ENCODE results near the gene OR6A2.
A peak's percentile ranks its signal among the peaks of the same experiment; 100 is the strongest.

Gene OR6A2

GRCh38 chr11:6790546-6790945 lies 8.9 kb downstream of the OR6A2 start:
- ATAC-seq (no peak), DNase-seq (ENCODE audit: low spot score in 2 of 2) (no peak)
- no peaks in the 10 kb centered on the region for H3K9me3 Mint-ChIP-seq
- no peaks in the 10 kb centered on the region for H3K4me1 Mint-ChIP-seq
- H3K4me3 Mint-ChIP-seq = no peak overlapping the region
- H3K36me3 Mint-ChIP-seq = no peaks in the 10 kb centered on the region
- H3K27ac Mint-ChIP-seq = no peak overlapping the region

- DNase-seq (ENCODE audit: low spot score in 2 of 2) = no peak
- Mint-ChIP-seq H3K4me3 (no peak within 1 kb of the TSS), H3K36me3 (no peaks in the 10 kb centered on the region), H3K27ac (no peak within 1 kb of the TSS), H3K4me1 (no peaks in the 10 kb centered on the region), H3K9me3 (no peaks in the 10 kb centered on the region)
- no peak for ATAC-seq
These were observed 16.8 kb downstream of the OR6A2 start, which contains the start of gene OR2AG1 for GRCh38 chr11:6782720-6783119. Gene OR2AG1 (plus strand): TSS chr11:6783020. CDS start chr11:6785038, 2,018 bp downstream.

- Mint-ChIP-seq H3K36me3 (no peaks in the 10 kb centered on the region), H3K4me3 (no peak overlapping the region), H3K9me3 (no peaks in the 10 kb centered on the region), H3K27ac (no peak overlapping the region), H3K4me1 (no peaks in the 10 kb centered on the region)
- DNase-seq (ENCODE audit: low spot score in 2 of 2) (no peak), ATAC-seq (no peak)
These were observed 18.7 kb downstream of the OR6A2 start for GRCh38 chr11:6780829-6781228.

DNA sequence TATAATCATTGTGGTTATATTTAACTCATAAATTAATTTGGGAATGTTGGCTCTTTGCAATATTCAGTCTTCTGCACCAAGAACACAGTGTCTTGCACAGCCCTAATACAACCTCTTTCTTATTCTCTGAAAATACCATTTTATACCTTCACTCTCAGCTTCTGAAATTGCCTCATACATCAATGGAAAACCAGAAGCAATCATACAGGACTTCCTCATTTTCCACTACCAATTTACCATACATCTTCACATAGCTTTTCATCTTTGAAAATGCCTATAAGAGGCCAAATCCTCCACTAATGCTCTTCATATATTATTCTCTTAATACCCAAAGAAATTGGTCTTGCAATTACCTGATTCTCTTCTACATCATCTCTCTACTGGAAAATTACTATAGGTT lies 21.0 kb downstream of the OR6A2 start:
- no peak for ATAC-seq

DNA sequence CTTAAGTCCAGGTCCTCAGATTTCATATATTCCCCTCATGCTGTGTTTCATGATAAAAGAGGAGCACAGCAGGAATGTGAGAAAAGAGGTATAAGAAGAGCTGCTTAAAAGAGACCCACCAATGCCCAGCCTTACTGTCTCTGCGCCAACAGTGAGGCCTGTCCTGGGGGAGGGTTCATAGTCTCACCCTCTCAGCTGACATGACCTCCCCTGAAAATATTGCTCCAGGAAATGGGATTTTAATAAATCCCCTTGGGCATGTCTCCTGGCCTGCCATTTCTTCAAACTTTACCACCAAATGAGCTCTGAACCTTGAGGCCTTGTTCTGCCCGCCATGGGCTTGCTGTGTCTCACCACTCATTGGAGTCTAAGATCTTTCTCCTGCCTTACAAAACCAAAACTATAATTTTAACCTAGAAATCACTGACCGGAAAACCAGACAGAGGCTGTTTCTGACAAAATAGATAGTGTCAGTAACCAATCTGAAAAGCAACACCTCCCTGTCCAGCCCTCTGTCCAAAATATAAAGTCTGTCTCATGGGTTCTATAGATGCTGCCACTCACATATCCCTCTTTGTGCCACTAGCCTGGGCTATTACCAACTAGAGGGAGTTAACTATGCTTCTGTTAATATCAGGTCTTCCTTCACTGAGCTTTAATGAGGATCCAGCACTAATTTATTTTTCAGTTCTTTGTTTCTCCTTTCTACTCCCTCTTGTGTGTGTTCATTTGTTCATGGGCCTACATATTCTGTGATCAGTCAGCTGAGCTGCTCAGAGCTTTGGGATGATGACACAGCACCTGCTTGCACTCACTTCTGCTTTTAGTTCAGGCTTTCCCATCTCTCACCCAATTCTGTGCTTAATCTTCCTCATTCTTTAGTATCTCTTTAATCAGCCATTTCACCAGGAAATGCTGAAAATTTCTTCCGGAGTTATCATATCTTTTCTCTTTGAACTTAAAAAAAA lies 27.3 kb downstream of the OR6A2 start, which contains the start of gene OR2AG2:
OR2AG2 (minus strand) TSS at position 51 of the 968 bp plus-strand sequence. CDS start 3,019 bp downstream, outside the sequence.
- no peaks in the 10 kb centered on the region for H3K9me3 Mint-ChIP-seq
- H3K27ac Mint-ChIP-seq = no peak within 1 kb of the TSS

More for the DNA sequence above, 21.0 kb downstream of the OR6A2 start:
- H3K9me3 Mint-ChIP-seq = no peaks in the 10 kb centered on the region
- H3K4me3 Mint-ChIP-seq = no peak overlapping the region
- H3K27ac Mint-ChIP-seq = no peak overlapping the region
- H3K4me1 Mint-ChIP-seq = no peaks in the 10 kb centered on the region
- no peaks in the 10 kb centered on the region for H3K36me3 Mint-ChIP-seq
- DNase-seq (ENCODE audit: low spot score in 2 of 2) = no peak

GRCh38 chr11:6757373-6757967 lies 42.0 kb downstream of the OR6A2 start:
- Mint-ChIP-seq H3K4me1 (peaks cover 11% of the 10 kb centered on the region), H3K27ac (no peak overlapping the region), H3K36me3 (no peaks in the 10 kb centered on the region), H3K9me3 (no peaks in the 10 kb centered on the region), H3K4me3 (no peak overlapping the region)
- DNase-seq (ENCODE audit: low spot score in 2 of 2) (no peak), ATAC-seq (peak; percentile 81)

More for the DNA sequence above, 27.3 kb downstream of the OR6A2 start, which contains the start of gene OR2AG2:
- Mint-ChIP-seq H3K4me1 (no peaks in the 10 kb centered on the region), H3K4me3 (no peak within 1 kb of the TSS), H3K36me3 (no peaks in the 10 kb centered on the region)
- DNase-seq (ENCODE audit: low spot score in 2 of 2) (no peak), ATAC-seq (no peak)

- no peak for ATAC-seq
- Mint-ChIP-seq H3K4me1 (peaks cover 11% of the 10 kb centered on the region), H3K9me3 (no peaks in the 10 kb centered on the region), H3K4me3 (no peak overlapping the region), H3K27ac (no peak overlapping the region), H3K36me3 (no peaks in the 10 kb centered on the region)
- DNase-seq (ENCODE audit: low spot score in 2 of 2) = no peak
These were observed 43.5 kb downstream of the OR6A2 start for GRCh38 chr11:6755953-6756347.

DNA sequence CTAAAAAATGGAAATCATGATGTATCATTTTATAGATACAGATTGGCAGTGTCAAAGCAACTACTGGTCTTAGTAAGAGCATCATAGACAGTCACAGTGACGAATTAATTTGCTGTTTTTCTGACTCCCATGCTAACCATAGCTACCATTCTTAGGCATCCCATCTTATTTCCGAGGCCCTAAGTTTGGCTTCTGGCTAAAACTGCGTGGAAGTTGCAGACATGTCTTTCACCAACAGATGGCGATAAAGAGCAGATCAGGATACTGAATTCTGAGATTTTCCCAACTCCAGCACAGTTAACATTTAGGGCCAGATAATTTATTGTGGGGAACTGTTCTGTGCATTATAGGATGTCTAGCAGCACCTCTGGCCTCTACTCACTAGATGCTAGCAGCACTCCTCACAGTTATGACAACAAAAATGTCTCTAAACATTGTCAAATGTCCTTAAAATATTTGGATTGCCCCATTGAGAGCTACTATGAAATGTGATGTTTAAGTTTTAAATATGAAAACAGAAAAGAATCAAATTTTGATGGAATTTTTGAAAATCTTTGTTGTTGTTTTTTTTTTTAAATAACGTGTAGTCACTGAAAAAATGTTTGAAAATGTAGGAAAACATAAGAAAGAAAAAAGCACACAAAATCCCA lies 44.1 kb downstream of the OR6A2 start:
- no peak overlapping the region for H3K4me3 Mint-ChIP-seq
- DNase-seq (ENCODE audit: low spot score in 2 of 2) (no peak), ATAC-seq (peak; percentile 71)
- no peaks in the 10 kb centered on the region for H3K9me3 Mint-ChIP-seq
- H3K4me1 Mint-ChIP-seq = peaks cover 11% of the 10 kb centered on the region
- no peak overlapping the region for H3K27ac Mint-ChIP-seq
- no peaks in the 10 kb centered on the region for H3K36me3 Mint-ChIP-seq

- ATAC-seq = no peak
- Mint-ChIP-seq H3K4me1 (peaks cover 21% of the 10 kb centered on the region), H3K27ac (no peak overlapping the region), H3K4me3 (no peak overlapping the region), H3K36me3 (peaks cover 21% of the 10 kb centered on the region), H3K9me3 (no peaks in the 10 kb centered on the region)
- no peak for DNase-seq (ENCODE audit: low spot score in 2 of 2)
These were observed 52.3 kb downstream of the OR6A2 start for GRCh38 chr11:6747097-6747668.

- no peaks in the 10 kb centered on the region for H3K9me3 Mint-ChIP-seq
- H3K4me1 Mint-ChIP-seq = peaks cover 27% of the 10 kb centered on the region
- H3K4me3 Mint-ChIP-seq = no peak overlapping the region
- H3K27ac Mint-ChIP-seq = no peak overlapping the region
- DNase-seq (ENCODE audit: low spot score in 2 of 2) (no peak), ATAC-seq (peak; percentile 63)
- peaks cover 26% of the 10 kb centered on the region for H3K36me3 Mint-ChIP-seq
These were observed 52.9 kb downstream of the OR6A2 start for GRCh38 chr11:6746626-6747025.

DNA sequence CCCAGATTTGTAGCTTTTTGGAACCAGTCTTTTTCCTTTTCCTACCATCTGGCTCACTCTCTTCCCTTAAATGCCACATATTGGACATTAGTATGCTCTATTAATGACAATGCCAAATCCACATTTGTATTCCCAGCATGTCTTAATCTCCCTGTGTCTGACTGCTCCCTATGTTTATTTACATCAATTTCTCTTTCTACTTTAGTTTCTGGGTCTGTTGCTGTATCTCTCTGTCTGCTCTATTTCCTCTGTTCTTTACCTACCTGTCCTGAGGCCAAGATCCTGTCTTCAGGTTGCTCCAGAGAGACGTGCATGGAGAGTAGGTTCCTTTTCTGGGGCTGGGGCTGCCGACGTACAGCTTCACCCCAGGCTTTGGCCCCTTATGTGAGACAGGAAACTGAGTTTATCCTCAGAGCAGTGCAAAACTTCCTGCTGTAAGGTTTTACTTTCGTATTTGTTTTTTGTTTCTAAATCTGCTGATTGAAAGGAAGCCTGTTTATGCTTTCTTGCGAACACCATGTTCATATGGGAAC lies 53.3 kb downstream of the OR6A2 start:
- peaks cover 29% of the 10 kb centered on the region for H3K4me1 Mint-ChIP-seq
- no peak overlapping the region for H3K27ac Mint-ChIP-seq
- ATAC-seq (peak; percentile 83), DNase-seq (ENCODE audit: low spot score in 2 of 2) (peak in 1 of 2 donors; percentile 64)
- H3K9me3 Mint-ChIP-seq = no peaks in the 10 kb centered on the region
- H3K4me3 Mint-ChIP-seq = no peak overlapping the region
- peaks cover 28% of the 10 kb centered on the region for H3K36me3 Mint-ChIP-seq

GRCh38 chr11:6745465-6746015 lies 53.9 kb downstream of the OR6A2 start:
- ATAC-seq = peak; percentile 65
- Mint-ChIP-seq H3K27ac (no peak overlapping the region), H3K36me3 (peaks cover 34% of the 10 kb centered on the region), H3K4me3 (no peak overlapping the region), H3K9me3 (no peaks in the 10 kb centered on the region), H3K4me1 (peaks cover 35% of the 10 kb centered on the region)
- DNase-seq (ENCODE audit: low spot score in 2 of 2) = no peak

GRCh38 chr11:6745018-6745417 lies 54.5 kb downstream of the OR6A2 start:
- H3K36me3 Mint-ChIP-seq = peaks cover 39% of the 10 kb centered on the region
- H3K4me3 Mint-ChIP-seq = no peak overlapping the region
- H3K4me1 Mint-ChIP-seq = peaks cover 36% of the 10 kb centered on the region
- H3K27ac Mint-ChIP-seq = no peak overlapping the region
- H3K9me3 Mint-ChIP-seq = no peaks in the 10 kb centered on the region
- ATAC-seq (no peak), DNase-seq (ENCODE audit: low spot score in 2 of 2) (no peak)

- DNase-seq (ENCODE audit: low spot score in 2 of 2) (peak in 1 of 2 donors; percentile 63), ATAC-seq (peak; percentile 12)
- Mint-ChIP-seq H3K4me1 (peaks cover 52% of the 10 kb centered on the region), H3K4me3 (no peak overlapping the region), H3K27ac (no peak overlapping the region), H3K9me3 (no peaks in the 10 kb centered on the region), H3K36me3 (peaks cover 59% of the 10 kb centered on the region)
These were observed 57.2 kb downstream of the OR6A2 start for GRCh38 chr11:6742260-6742659.
